H1 (cell line): Measurements from ENCODE around the gene NCOA1.

Experiments used
- CBX5 ChIP-seq: fragments of 300-800, 300-1000 bp; sonication (generic); IDR thresholded peaks from 2 replicates; pipeline ENCODE4 v1.7.1; 2016; ENCODE audit warnings: antibody characterized with exemption, low read length, low read depth
- EZH2 ChIP-seq: fragments of 200-600 bp; sonication (generic); IDR thresholded peaks from 2 replicates; pipeline ENCODE4 v1.7.1; 2012; ENCODE audit warnings: low read depth, mild to moderate bottlenecking, moderate library complexity, low read length, inconsistent platforms; ENCODE audit not compliant: severe bottlenecking
- POLR2A ChIP-seq, 2 experiments: IDR thresholded peaks; 1 replicate in 1 of 2; 2 replicates in 1 of 2; pipeline ENCODE4 v1.6.1; 2011; ENCODE audit warnings: low read depth in 2 of 2, low read length in 2 of 2, mild to moderate bottlenecking in 2 of 2; ENCODE audit errors: control extremely low read depth in 1 of 2
- POLR2AphosphoS5 ChIP-seq: IDR thresholded peaks from 2 replicates; pipeline ENCODE4 v1.6.1; 2011; ENCODE audit warnings: low read depth, low read length
- RBBP5 ChIP-seq: IDR thresholded peaks from 2 replicates; pipeline ENCODE4 v1.7.1; 2012; ENCODE audit warnings: low read depth, mild to moderate bottlenecking, inconsistent platforms, low read length, moderate library complexity, borderline replicate concordance
- RNF2 ChIP-seq: fragments of 200-900, 300-1000 bp; sonication (generic); IDR thresholded peaks from 2 replicates; pipeline ENCODE4 v1.7.1; 2016; ENCODE audit warnings: borderline replicate concordance, low read depth, mild to moderate bottlenecking, antibody characterized with exemption, low read length; ENCODE audit not compliant: poor library complexity, severe bottlenecking; ENCODE audit errors: missing control alignments
- SRF ChIP-seq: IDR thresholded peaks from 2 replicates; pipeline ENCODE4 v1.6.1; 2011; ENCODE audit warnings: mild to moderate bottlenecking, low read depth, low read length, moderate library complexity
- TAF1 ChIP-seq: IDR thresholded peaks from 2 replicates; pipeline ENCODE4 v1.6.1; 2011; ENCODE audit warnings: mild to moderate bottlenecking, low read depth, low read length
- TF ChIP-seq, protein P1 (sequence below), 3 experiments: IDR thresholded peaks; 1 replicate in 2 of 3; 2 replicates in 1 of 3; pipeline versions ENCODE4 v1.5.1 to v1.6.1; 2011; ENCODE audit warnings: low read length in 3 of 3, mild to moderate bottlenecking in 3 of 3, inconsistent platforms in 2 of 3, low read depth in 1 of 3, moderate library complexity in 1 of 3; ENCODE audit not compliant: insufficient read depth in 1 of 3; ENCODE audit errors: control extremely low read depth in 1 of 3
- TF ChIP-seq, protein P2 (sequence below): IDR thresholded peaks from 2 replicates; pipeline ENCODE4 v1.6.1; 2011; ENCODE audit warnings: low read depth, mild to moderate bottlenecking, low read length; ENCODE audit not compliant: insufficient read depth
- TF ChIP-seq, protein P3 (sequence below): IDR thresholded peaks from 2 replicates; pipeline ENCODE4 v1.6.1; 2012; ENCODE audit warnings: inconsistent platforms
- TF ChIP-seq, protein P4 (sequence below): IDR thresholded peaks from 2 replicates; pipeline ENCODE4 v1.6.1; 2011; ENCODE audit warnings: low read length, improper control_type of control experiment

DNA sequence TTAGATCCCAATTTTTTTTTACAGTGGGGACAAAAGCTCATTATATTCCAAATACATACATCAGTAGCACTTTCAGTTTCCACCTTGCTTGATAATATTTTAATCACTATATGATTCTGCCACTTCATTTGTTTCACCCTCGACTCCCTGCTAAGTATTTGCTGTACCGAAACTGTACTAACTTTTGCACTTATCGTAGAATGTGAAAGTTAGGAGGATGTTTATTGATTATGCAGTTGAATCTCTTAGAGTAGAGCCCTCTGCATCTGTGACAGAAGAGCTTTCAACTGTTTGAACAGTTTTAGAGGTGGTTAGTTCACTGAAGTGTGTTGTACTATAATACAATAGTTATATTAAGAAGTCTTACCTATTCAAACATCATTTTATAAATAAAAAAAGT is 20.8 kb downstream of the NCOA1 start:
- TF ChIP-seq, protein P1, sequence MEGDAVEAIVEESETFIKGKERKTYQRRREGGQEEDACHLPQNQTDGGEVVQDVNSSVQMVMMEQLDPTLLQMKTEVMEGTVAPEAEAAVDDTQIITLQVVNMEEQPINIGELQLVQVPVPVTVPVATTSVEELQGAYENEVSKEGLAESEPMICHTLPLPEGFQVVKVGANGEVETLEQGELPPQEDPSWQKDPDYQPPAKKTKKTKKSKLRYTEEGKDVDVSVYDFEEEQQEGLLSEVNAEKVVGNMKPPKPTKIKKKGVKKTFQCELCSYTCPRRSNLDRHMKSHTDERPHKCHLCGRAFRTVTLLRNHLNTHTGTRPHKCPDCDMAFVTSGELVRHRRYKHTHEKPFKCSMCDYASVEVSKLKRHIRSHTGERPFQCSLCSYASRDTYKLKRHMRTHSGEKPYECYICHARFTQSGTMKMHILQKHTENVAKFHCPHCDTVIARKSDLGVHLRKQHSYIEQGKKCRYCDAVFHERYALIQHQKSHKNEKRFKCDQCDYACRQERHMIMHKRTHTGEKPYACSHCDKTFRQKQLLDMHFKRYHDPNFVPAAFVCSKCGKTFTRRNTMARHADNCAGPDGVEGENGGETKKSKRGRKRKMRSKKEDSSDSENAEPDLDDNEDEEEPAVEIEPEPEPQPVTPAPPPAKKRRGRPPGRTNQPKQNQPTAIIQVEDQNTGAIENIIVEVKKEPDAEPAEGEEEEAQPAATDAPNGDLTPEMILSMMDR (IDR thresholded peaks at IDR 0.05; ENCODE audit: control extremely low read depth in 1 of 3, insufficient read depth in 1 of 3, low read depth in 1 of 3, low read length in 3 of 3) = no peak
- TF ChIP-seq RBBP5 (no peak), SRF (no peak), POLR2A (IDR thresholded peaks at IDR 0.05; ENCODE audit: control extremely low read depth in 1 of 2, low read depth in 2 of 2, low read length in 2 of 2) (no peak), EZH2 (no peak), CBX5 (no peak), RNF2 (no peak), TAF1 (no peak), POLR2AphosphoS5 (no peak)
- TF ChIP-seq, protein P2, sequence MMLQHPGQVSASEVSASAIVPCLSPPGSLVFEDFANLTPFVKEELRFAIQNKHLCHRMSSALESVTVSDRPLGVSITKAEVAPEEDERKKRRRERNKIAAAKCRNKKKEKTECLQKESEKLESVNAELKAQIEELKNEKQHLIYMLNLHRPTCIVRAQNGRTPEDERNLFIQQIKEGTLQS = no peak
- TF ChIP-seq, protein P3, sequence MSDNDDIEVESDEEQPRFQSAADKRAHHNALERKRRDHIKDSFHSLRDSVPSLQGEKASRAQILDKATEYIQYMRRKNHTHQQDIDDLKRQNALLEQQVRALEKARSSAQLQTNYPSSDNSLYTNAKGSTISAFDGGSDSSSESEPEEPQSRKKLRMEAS = no peak
- TF ChIP-seq, protein P4, sequence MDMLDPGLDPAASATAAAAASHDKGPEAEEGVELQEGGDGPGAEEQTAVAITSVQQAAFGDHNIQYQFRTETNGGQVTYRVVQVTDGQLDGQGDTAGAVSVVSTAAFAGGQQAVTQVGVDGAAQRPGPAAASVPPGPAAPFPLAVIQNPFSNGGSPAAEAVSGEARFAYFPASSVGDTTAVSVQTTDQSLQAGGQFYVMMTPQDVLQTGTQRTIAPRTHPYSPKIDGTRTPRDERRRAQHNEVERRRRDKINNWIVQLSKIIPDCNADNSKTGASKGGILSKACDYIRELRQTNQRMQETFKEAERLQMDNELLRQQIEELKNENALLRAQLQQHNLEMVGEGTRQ = no peak
